Measurements from ENCODE around the gene PRR5. TPM values are rescaled to one million over a fixed set of nuclear protein-coding genes. Genes with fewer than 3 reads are reported as not detected.
"Not testable (repeated sequence)": the region's sequence is repeated elsewhere in the genome, so short reads cannot be mapped to it uniquely, and the experiment has no call there.

The PRR5 gene
- 28.4 TPM for total RNA-seq (ENCODE audit: insufficient read depth, low replicate concordance)

- DNase-seq (ENCODE audit: low spot score): peak; percentile 92
Observed at GRCh38 chr22:44701824-44702478, at the start of gene PRR5. Gene PRR5 (plus strand): TSS chr22:44702204. CDS start chr22:44702475, 271 bp downstream.

GRCh38 chr22:44652866-44653265, 49.1 kb upstream of the PRR5 start:
- not testable (repeated sequence) for DNase-seq (ENCODE audit: low spot score)

- DNase-seq (ENCODE audit: low spot score): peak; percentile 82
Observed at GRCh38 chr22:44658311-44658953, 43.6 kb upstream of the PRR5 start.

- no peak for DNase-seq (ENCODE audit: low spot score)
Observed at GRCh38 chr22:44659140-44659539, 42.9 kb upstream of the PRR5 start.

GRCh38 chr22:44660051-44660830, 41.8 kb upstream of the PRR5 start:
- DNase-seq (ENCODE audit: low spot score): no peak

- DNase-seq (ENCODE audit: low spot score): peak; percentile 62
Observed at GRCh38 chr22:44661070-44661469, 40.9 kb upstream of the PRR5 start.

- DNase-seq (ENCODE audit: low spot score): no peak
Observed at GRCh38 chr22:44661659-44662569, 40.1 kb upstream of the PRR5 start.

- no peak for DNase-seq (ENCODE audit: low spot score)
Observed at GRCh38 chr22:44663256-44663999, 38.6 kb upstream of the PRR5 start.

GRCh38 chr22:44664149-44664548, 37.9 kb upstream of the PRR5 start:
- DNase-seq (ENCODE audit: low spot score): peak; percentile 91

- DNase-seq (ENCODE audit: low spot score): peak; percentile 53
Observed at GRCh38 chr22:44665115-44665514, 36.9 kb upstream of the PRR5 start.

- no peak for DNase-seq (ENCODE audit: low spot score)
Observed at GRCh38 chr22:44666207-44666585, 35.8 kb upstream of the PRR5 start.

GRCh38 chr22:44667276-44667675, 34.7 kb upstream of the PRR5 start:
- DNase-seq (ENCODE audit: low spot score): no peak

- DNase-seq (ENCODE audit: low spot score): no peak
Observed at GRCh38 chr22:44667829-44668189, 34.2 kb upstream of the PRR5 start.

GRCh38 chr22:44668190-44668885, 33.7 kb upstream of the PRR5 start:
- peak; percentile 60 for DNase-seq (ENCODE audit: low spot score)

GRCh38 chr22:44668886-44669521, 33.0 kb upstream of the PRR5 start:
- DNase-seq (ENCODE audit: low spot score): no peak

GRCh38 chr22:44669561-44669976, 32.4 kb upstream of the PRR5 start:
- no peak for DNase-seq (ENCODE audit: low spot score)

GRCh38 chr22:44670220-44670988, 31.6 kb upstream of the PRR5 start:
- no peak for DNase-seq (ENCODE audit: low spot score)

GRCh38 chr22:44671742-44672141, 30.3 kb upstream of the PRR5 start:
- DNase-seq (ENCODE audit: low spot score): no peak

- DNase-seq (ENCODE audit: low spot score): no peak
Observed at GRCh38 chr22:44672632-44673031, 29.4 kb upstream of the PRR5 start.

Measured in umbilical cord (tissue), 2 donors.